GM21423 (cell line): Measurements from ENCODE around the gene RP2.

Experiments used
- ATAC-seq: cut with Tn5 transposase; IDR thresholded peaks from one replicate; pipeline ENCODE4 v1.9.1; 2021; ENCODE audit warnings: mild to moderate bottlenecking, moderate library complexity; ENCODE audit not compliant: unreplicated experiment

Gene RP2

DNA sequence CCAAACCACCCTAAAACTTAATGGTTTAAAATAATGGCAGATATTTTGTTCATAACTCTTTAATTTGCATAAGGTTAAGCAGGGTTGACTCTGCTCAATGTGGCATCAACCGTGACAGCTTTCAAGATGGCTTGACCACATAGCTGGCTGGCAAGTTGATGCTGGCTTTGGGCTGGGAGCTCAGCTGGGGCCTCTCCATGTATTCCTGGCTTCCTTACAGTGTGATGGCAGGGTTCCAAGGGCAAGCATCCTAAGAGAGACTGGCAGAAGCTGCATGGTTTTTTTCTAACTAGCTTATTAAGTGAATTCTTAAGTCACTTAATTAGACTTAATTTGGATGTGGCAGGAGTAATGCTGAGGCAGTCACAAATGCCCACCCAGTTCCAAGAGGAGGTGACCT is 4.5 kb downstream of the RP2 start:
- ATAC-seq, result no peak

DNA sequence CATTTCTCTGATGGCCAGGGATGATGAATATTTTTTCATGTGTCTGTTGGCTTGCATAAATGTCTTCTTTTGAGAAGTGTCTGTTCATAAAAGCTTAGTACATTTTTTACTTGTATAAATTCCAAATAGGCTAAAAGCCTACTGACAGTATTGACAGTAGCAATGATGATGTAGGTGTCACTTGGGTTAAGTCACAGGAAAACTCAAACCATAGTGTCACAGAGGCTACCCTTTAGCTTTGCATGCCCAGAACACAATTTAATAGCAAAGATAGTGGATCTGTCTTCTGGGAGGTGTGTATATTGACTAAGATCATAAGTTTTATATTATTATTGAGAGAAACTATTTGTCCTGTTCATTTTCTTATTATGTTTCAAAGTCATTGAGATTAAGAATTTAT is 8.1 kb downstream of the RP2 start:
- ATAC-seq, result no peak

DNA sequence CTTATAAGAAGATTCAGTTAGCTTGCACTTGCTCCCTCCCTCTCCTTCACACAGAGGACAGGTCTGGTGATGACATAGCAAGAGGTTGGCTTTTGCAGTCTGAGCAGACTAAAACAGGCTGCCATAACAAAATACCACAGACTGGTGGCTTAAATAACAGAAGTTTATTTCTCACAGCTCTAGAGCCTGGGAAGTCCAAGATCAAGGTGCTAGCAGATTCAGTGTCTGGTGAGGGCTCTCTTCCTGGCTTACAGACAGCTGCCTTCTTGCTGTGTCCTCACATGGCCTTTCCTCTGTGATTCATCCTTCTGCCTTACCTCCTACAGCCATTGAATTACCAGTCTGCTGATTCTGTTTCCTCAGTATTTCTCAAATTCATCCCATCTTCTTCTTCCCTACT is 13.1 kb downstream of the RP2 start:
- no peak for ATAC-seq

DNA sequence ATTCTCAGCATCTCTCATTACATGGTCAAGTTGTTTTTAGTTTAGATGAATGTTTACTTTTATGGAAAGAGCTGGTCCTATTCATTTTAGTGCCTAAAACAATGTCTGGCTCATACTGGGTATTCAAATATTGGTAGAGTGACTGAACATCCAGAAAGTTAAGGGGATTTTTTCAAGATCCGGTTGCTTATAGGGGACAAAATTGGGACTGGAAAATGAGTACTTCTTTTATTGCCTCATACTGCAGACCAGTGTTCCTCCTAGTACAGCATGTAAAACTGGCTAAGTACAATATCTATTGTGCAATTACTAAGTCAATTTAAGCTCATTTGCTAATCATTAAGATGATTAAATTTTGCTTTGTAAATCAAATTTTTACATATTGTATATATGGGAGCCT is 13.9 kb downstream of the RP2 start:
- no peak for ATAC-seq

DNA sequence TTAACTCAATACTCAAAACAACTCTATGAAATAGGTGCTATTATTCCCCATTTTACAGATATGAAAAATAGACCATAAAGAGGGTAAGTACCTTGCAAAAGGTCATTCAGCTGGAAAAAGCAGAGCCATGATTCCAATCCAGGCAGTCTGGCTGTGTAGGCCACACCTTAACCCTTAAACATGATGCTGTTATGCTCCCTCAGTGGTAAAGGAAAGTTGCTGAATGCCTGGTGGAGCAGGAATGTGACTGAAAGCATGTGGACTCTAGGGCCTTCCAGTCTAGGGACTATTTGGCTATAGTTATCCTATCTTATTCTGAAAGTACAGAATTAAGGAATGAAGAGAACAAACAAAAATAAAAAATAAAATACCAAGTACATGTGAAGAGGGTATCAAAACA is 19.6 kb downstream of the RP2 start:
- no peak for ATAC-seq

DNA sequence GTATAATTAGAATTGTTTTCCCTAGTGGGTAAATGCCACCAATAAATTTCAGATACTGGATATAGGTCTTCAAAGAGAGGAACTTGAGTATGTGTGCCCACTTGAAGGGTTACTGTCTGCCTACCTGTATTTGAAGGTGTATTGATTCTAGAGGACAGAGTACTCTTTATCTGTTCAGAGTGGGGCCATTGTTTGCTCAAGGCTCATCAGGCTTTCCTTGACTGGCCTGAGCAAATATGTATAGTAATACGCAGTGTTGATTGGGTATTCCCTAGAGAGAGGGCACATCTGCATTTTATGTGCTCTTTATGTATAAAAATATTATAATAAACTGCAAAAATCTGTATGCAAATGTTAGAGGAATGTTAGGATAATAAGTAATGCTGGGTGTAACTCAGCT is 23.7 kb downstream of the RP2 start:
- ATAC-seq, result no peak

DNA sequence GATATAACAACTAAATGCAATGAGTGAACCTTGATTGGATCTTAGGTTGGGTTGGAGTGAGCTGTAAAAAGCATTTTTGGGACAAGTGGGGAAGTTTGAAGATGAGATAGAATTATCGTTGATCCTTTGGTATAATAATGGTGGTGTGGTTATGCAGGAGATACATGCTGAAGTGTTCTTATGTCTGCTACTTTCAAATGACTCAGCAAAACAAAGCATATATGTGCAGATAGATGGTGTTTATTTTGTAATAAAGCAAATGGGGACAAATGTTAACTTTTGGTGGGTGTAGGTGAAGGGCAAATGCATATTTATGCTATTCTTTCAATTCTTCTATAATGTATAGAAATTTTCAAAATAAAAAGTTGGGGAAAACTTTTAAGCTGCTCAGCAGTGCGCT is 26.2 kb downstream of the RP2 start:
- no peak for ATAC-seq

DNA sequence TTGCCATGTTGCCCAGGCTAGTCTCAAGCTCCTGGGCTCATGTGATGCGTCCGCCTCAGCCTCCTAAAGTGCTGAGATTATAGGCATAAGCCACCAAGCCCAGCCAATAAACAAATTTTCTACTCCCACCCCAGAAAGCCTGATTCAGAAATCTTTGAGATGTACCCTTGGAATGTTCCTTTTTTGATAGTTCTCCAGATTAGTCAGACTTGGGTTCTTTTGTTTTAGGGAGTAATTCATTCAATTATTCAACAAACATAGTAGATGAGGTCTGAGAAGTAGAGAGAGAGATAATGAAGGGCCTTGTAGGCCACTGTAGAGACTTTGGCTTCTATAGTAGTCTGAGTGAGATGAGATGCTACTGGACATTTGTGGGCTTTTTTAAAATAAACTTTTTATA is 27.8 kb downstream of the RP2 start:
- ATAC-seq, result no peak

DNA sequence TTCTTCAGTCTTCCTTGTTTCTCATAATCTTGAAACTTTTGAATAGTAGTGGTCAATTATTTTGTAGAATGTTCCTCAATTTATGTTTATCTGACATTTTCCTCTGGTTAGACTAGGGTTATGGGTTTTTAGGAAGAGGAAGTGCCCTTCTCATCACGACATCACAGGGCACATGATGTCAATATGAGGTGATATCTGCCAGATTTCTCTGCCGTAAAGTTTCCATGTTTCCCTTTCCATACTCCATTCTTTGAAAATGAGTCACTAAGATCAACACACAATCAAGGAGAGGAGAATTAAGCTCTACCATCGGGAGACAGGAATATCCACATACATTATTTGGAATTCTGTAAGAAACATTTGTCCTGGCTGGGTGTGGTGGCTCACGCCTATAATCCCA is 28.4 kb downstream of the RP2 start:
- no peak for ATAC-seq

DNA sequence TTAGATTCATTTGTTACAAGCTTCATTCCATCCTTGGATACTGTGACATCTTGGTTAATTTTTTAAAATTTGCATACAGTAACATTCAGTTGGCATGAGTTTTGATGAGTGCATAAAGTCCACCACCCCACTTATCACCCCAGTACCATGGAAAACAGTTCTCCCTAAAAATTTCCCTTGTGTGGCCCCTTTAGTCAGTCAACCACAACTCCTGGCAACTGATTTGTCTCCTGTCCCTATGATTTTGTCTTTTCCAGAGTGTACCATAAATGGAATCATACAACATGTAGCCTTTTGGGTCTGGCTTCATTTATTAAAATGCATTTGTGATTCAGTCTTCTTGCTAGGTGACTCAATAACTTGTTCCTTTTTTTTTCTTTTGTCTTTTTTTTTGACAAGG is 29.9 kb downstream of the RP2 start:
- ATAC-seq, result no peak

DNA sequence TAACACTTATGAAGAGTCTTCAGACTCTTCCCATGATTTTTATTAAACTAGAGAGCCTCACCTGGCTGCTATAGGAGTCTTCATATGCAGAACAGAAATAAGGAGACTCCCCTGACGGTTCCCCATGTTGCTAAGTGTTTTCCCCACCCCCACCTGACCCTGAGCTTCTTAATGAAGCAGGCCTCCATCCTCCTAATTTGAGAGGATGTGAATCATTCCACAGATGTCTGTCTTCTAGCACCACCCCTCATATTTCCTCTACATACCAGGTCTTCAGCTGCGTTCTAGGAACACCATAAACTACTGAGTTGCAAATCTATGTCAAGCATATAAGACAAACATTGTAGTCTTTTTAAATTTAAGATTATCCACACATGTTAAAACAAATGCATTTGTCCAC is 36.9 kb downstream of the RP2 start:
- ATAC-seq, result no peak

DNA sequence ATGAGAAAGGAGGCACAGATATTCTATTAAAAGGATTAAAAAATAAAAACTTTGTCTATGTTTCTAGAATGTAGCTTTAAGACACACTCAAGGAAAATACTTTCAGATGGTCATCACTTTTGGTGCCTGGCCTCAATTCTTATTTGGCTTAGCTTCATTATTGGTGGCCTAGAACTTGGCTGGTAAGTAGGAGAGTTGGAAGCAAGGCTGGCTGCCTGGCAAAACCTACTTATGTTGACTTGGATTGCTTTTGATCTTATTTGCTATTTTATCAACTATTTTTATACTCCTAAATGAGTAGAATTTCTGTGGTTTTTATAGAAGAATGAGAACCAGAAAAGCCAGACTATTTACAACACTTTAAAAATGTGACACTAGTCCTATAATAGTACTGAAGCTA is 40.1 kb downstream of the RP2 start:
- no peak for ATAC-seq

DNA sequence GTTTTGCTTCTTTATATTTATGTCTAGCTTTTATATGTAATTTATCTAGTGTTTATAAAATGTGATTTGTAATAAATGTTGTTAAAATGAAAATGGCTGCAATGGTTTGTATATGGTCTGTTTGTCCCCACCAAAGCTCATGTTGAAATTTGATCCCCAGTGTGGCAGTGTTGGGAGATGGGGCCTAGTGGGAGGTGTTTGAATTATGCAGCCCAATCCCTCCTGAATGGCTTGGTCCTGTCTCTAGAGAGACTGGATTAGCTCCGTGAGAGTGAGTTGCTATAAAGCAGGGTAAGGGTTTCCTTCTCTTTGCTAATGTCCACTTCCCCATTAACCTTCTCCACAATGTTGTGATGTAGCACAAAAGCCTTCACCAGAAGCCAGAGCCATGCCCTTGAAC is 45.4 kb downstream of the RP2 start:
- ATAC-seq, result no peak

DNA sequence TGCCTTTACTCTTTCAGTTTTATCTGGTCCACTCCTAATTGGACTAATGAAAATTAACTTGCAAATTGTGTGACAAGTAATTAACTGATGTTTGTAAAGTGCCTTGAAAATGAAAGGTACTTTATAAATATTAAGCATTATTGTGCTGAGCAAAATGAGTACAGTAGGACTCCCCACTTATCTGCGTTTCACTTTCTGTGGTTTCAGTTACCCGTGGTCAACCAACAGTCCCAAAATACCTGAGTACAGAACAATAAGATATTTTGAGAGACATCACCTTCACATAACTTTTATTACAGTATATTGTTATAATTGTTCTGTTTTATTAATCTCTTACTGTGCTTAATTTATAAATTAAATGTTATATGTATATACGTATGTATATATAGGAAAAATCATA is 48.0 kb downstream of the RP2 start:
- no peak for ATAC-seq

DNA sequence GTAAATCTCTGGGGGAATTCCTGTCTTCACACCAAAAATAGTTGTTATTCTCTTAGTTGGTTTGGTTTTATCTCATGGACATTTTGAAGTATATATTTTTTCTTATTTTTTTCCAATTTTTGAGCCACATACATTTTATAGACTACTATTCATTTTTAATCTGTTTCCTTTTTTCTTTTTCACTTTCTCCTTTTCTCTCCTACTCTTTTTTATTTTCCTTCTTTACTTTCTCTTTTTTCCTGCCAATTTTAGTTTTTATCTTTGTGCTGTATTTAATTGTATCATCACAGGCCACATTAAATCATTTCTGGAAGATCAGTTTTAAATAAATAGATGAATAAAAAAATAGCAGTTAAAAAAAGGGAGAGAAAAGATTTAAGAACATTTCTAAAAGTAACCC is 61.4 kb downstream of the RP2 start:
- ATAC-seq, result no peak

DNA sequence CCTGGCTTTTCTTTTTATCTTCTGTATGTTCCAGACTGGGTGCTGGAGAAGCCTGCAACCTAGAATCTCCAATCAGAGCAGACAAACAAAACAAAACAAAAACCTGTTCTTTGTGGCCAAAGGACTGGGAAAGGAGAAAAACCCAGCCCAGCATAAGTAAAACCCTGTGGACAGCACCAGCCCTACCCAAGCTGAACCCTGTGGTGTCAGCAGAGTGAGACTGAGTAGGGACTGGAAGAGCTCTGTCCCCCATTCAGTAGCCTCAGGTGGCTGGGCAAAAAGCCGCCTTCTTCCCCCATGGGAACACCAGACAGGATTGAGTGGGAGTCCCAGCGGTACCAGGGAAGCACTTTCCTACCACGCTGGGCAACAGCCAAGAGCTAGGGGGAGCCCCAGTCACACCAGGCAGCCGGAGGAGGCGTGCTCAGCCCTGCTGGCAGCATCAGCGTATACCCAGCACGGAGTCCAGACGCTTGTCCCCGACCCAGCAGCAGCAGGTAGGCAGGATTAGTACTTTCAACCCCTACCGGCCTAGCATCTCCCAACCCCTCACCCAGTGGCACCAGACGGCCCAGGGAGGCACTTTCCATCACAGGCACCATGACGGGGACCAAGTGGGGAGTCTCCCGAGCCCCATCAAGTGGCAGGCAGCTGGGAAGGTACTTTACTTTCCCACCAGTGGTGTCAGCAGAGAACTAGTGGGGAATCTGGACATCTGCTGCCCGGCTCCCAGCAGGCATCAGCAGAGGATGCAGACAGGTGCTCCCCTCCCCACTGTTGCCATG is 66.8 kb downstream of the RP2 start:
- peak; percentile 58 for ATAC-seq

DNA sequence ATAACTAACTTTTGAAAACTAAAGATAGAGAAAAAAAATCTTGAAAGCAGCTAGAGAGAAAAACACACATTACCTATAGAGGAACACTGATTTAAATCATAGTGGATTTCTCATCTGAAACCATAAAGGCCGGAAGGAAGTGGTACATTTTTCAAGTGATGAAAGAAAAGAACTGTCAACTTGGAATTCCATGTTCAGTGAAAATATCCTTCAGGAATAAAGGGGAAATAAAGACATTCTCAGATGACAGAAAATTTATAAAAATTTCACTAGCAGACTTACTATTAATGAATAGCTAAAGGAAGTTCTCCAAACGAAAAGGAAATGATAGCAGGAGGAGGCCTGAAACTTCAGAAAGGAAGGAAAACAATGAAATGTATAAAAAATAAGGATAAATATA is 67.8 kb downstream of the RP2 start:
- no peak for ATAC-seq

DNA sequence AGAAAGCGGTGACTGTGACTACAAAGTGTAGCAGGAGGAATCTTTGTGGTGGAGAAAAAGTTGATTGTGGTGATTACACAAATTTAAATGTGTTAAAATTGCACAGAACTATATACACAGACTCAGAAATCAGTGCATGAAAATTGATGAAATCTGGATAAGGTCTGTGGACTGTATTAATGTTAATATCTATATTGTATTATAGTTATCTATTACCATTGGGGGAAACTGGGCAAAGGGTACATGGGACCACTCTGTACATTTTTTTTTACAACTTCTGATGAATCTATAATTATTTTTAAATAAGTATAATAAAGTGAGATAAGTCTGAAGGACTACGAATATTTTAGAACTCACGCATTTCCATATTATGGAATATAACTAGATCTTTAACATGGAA is 73.6 kb downstream of the RP2 start:
- ATAC-seq, result no peak

DNA sequence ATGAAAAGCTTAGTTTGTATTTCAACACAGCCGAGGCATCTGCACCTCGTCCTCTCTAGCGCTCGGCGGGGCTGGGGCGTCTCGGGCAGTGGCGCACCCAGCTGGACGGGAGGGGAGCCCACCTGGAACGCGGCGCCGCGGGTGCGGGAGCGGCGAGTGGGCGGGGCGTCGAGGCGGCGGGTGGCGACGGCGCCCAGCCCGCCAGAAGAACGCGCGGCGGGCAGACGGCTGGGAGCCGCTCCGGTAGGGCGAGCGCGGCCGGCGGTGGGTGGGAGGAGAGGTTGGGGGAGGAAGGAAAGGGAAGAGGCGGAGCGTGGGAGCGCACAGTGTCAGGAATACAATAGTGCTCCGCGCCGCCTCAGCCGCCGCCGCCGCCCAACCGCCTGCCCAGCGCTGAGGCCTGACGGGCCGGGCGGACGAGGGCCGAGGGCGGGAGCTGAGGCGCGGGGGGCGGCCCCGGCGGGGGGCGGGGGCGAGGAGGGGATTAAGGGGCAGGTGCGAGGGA is 75.3 kb downstream of the RP2 start, which contains the start of gene JADE3:
Gene JADE3 (plus strand): TSS at position 324 of the 505 bp plus-strand sequence. CDS start 72,474 bp downstream, outside the sequence.
- no peak for ATAC-seq

DNA sequence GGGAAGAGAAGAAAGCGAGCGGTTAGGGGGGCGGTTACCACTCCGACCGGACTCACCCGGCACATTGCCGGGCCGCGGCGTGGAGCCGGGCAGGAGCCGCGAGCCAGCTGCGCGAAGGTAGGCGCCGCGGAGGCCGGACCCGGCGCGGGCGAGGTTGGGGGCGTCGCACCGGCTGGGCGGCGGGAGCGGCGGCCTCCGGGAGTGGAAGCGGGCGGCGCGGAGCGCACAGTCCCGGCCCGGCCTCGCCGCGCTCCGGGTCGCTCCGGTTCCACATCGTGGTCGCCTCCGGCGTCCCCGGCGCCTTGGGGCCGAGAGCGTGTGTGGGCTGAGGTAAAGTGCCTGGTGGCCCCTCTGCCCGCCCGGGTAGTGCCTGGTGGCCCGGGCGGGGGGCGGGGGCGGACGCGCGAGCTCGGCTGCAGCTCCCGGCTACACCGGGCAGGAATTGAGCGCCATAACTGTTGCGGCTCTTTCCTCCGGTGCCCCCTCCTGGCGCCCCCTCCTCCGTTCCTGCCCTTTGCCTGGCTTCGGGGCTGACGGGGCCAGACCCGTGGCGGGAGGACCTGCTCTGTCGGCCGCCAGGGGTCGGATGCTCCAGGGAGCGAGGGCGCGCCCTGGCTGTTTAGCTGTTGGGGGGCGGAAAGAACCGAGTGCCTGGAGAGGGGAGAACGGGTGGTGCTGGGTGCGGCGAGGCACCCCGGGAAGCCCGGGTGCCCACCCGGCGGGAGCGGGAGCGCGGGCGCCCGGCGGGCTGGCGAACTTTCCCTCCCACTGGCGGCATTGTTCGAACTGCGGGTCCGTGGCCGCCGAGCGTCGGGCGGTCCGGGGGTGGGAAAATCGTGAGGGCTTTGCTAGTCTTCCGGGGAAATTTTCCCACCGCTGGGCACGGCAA is 76.0 kb downstream of the RP2 start:
- no peak for ATAC-seq

DNA sequence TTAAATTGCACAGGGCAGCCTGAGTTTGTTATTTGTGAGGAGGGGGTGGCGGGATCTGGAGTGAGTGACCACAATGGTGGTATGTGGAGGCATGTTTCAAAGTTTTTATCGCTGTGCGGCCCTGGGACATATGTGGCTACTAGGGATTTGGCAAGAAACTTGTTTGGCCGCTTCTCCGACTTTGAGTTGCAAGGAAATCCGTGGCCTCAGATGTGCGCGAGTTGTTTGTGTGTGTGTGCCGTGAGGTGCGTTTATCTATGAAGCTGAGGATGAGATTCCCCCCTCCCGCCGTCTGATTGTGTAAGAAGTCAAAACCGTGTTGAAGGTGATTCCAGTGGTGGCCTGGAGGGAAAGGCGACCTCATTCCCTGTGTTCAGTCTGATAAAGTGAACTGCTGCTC is 76.8 kb downstream of the RP2 start:
- no peak for ATAC-seq

DNA sequence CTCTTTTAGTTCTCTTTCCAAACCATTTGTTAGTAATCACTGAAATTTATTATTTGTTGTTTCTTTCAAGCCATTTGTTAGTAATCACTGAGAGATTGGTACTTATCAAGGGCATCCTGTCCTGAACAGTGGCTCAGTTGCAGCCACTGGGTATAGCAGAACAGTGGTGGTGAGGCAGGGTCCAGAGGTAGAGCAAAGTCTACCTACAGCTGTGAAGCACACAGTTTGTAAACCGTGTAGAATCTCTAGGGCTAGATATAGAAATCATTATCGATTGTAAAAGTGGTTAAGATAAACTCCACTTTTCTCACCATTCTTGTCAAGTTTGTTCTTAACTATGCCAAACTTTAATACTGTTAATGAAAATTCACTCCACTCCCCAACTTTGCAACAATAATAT is 79.4 kb downstream of the RP2 start:
- no peak for ATAC-seq
